HG03159 (cell line): ENCODE data around the gene TMEM119.

Experiments
- ATAC-seq: cut with Tn5 transposase; IDR thresholded peaks from one replicate; pipeline ENCODE4 v1.9.1; 2021; ENCODE audit warnings: mild to moderate bottlenecking, moderate library complexity; ENCODE audit not compliant: unreplicated experiment

Gene TMEM119

DNA sequence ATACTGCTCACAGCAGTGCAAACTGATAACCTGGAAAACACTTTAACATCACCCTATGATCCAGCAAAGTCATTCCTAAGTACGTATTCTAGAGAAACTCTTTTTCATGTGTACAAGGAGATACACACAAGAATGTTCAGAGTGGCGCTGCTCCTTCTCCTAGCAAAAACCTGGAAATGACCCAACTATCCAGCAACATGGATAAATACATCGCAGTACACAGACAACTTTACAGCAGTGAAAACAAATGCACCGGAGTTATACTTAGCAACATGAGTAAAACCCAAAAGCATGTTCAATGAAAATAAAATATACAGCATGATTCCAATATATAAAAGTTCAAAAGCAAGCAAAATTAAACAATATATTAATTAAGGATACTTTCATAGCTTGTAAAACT is 55.6 kb downstream of the TMEM119 start:
- no peak for ATAC-seq
